IPS-18a (cell line): ENCODE measurements around the gene JAKMIP1.

Experiments used
- H3K27ac ChIP-seq: one replicate; pipeline ENCODE4 v1.5.1; 2013; ENCODE audit warnings: low read length
- H3K27me3 ChIP-seq: one replicate; pipeline ENCODE4 v1.6.1; 2013; ENCODE audit warnings: mild to moderate bottlenecking, low read length; ENCODE audit not compliant: control insufficient read depth, insufficient read depth
- H3K36me3 ChIP-seq: one replicate; pipeline ENCODE4 v1.6.1; 2013; ENCODE audit warnings: low read depth, low read length; ENCODE audit not compliant: control insufficient read depth
- H3K4me1 ChIP-seq: one replicate; pipeline ENCODE4 v1.6.1; 2013; ENCODE audit warnings: low read depth, low read length; ENCODE audit not compliant: control insufficient read depth
- H3K4me3 ChIP-seq: one replicate; pipeline ENCODE4 v1.5.1; 2013; ENCODE audit warnings: low read length
- H3K9ac ChIP-seq: one replicate; pipeline ENCODE4 v1.6.1; 2013; ENCODE audit warnings: mild to moderate bottlenecking, low read length, moderate library complexity
- H3K9me3 ChIP-seq: one replicate; pipeline ENCODE4 v1.6.1; 2013; ENCODE audit warnings: low read depth, low read length; ENCODE audit not compliant: control insufficient read depth

JAKMIP1 gene

DNA sequence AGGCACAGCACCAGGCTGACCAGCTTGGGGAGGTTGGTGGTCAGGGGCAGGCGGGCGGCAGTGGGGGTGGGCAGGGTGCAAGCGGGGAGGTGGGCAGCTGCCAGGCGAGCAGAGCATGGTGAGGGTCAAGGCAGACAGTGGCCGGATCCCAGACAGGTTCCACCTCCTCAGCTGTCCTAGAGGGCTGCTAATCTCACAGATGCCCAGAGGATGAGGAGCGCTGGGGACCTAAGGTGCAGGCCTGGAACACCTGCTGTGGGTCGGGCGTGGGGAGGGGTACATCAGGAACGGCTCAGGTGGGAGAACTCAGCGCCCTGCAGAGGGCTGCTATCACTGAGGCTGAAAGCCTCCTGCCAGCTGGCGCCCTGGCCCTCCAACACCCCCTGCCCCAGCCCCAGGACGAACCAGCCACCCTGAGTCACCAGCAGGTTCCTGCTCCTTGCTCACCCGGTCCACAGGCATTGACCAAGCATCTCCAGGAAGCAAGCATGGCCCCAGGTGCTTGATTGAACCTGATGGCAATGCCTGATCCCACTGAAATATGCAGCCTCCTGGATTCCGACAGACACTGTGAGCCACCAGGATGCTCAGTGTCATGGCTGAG is 153.7 kb downstream of the JAKMIP1 start:
- no peak overlapping the region for H3K9ac ChIP-seq
- no peak overlapping the region for H3K27ac ChIP-seq
- H3K4me3 ChIP-seq, result no peak overlapping the region
- no peaks in the 10 kb centered on the region for H3K9me3 ChIP-seq
- no peaks in the 10 kb centered on the region for H3K4me1 ChIP-seq
- H3K36me3 ChIP-seq, result no peaks in the 10 kb centered on the region
- no peaks in the 10 kb centered on the region for H3K27me3 ChIP-seq

DNA sequence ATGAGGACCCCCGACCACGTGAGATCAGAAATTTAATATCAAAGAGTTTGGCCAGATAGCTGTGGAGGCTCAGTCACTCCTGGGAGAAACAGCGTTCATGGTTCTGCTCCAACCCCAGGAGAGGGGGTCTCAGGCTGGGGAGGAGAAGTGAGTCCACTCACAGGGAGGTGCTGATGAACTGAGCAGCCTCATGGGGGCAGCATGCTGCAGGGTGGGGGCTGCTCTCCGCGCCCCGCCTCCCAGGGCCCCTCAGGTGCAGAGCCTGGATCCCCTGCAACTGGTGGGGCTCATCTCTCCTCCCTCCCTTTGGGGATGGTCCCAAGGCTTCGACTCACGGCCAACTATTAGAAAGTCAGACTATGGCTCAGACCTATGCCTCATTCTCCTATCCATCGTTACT is 155.5 kb downstream of the JAKMIP1 start:
- H3K27ac ChIP-seq, result no peak overlapping the region
- no peaks in the 10 kb centered on the region for H3K27me3 ChIP-seq

DNA sequence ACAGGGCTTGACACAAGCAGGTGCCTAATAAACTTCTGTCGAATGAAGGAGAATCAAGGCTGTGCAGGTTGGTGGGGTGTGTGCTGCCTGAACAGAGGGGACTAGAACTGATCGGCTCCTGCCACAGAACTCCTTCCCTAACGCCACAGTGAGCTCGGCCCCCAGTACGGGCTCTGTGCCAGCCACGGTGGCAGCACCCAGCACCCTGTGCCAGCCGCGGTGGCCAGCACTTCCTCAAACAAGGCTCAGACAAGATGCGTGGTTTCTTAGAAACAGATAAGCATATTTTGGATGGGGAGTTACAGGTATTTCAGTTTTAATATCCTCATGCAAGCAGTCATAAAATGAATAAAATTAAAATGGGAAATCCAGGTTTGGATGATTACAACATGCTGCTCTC is 156.1 kb downstream of the JAKMIP1 start:
- no peaks in the 10 kb centered on the region for H3K27me3 ChIP-seq
- no peaks in the 10 kb centered on the region for H3K9me3 ChIP-seq
- no peaks in the 10 kb centered on the region for H3K36me3 ChIP-seq
- no peak overlapping the region for H3K9ac ChIP-seq
- no peak overlapping the region for H3K4me3 ChIP-seq
- H3K4me1 ChIP-seq, result no peaks in the 10 kb centered on the region
- H3K27ac ChIP-seq, result no peak overlapping the region

More for the DNA sequence above, 155.5 kb downstream of the JAKMIP1 start:
- Histone ChIP-seq H3K9me3 (no peaks in the 10 kb centered on the region), H3K4me3 (no peak overlapping the region), H3K9ac (no peak overlapping the region), H3K36me3 (no peaks in the 10 kb centered on the region), H3K4me1 (no peaks in the 10 kb centered on the region)

DNA sequence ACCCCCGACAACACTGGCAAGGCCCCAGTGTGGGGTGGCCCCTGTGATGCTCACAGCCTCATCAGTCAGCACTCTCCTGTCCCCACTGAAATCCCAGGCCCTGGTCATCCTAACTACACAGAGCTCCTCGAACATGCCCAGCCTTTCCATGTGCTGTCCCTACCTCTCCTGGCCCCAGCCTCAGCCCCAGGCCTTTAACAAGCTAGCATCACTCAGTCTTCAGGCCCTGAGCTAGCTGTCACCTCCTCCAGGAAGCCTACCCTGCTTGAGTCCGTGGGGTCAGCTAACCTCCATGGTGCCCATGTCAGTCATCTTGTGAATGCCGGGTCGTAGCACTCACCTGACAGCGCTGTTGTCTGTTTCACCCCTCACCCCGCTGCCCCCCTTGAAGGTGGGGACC is 156.5 kb downstream of the JAKMIP1 start:
- Histone ChIP-seq H3K27me3 (no peaks in the 10 kb centered on the region), H3K36me3 (no peaks in the 10 kb centered on the region), H3K9me3 (no peaks in the 10 kb centered on the region), H3K9ac (no peak overlapping the region), H3K4me3 (no peak overlapping the region), H3K27ac (no peak overlapping the region), H3K4me1 (no peaks in the 10 kb centered on the region)

DNA sequence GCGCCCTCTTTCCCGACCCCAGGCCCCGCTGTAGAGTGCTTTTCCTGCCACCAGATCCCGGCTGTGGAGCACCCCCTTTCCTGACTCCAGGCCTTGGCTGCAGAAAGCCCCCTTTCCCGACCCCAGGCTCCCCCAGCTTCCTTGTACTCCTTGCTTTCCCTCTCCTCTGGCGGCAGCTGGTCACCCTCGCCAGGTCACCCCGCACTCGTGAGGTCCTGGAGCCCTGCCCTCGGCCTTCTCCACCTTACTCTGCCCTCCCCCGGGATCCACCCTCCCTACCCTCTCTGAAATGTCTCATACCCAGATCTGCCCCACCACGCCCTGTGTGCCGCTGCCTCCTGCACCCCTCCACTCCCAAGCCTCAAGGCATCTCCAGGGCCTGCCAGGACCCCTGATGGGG is 157.2 kb downstream of the JAKMIP1 start:
- Histone ChIP-seq H3K27me3 (no peaks in the 10 kb centered on the region), H3K36me3 (no peaks in the 10 kb centered on the region), H3K9ac (no peak overlapping the region), H3K4me3 (no peak overlapping the region), H3K9me3 (no peaks in the 10 kb centered on the region), H3K4me1 (no peaks in the 10 kb centered on the region), H3K27ac (no peak overlapping the region)

DNA sequence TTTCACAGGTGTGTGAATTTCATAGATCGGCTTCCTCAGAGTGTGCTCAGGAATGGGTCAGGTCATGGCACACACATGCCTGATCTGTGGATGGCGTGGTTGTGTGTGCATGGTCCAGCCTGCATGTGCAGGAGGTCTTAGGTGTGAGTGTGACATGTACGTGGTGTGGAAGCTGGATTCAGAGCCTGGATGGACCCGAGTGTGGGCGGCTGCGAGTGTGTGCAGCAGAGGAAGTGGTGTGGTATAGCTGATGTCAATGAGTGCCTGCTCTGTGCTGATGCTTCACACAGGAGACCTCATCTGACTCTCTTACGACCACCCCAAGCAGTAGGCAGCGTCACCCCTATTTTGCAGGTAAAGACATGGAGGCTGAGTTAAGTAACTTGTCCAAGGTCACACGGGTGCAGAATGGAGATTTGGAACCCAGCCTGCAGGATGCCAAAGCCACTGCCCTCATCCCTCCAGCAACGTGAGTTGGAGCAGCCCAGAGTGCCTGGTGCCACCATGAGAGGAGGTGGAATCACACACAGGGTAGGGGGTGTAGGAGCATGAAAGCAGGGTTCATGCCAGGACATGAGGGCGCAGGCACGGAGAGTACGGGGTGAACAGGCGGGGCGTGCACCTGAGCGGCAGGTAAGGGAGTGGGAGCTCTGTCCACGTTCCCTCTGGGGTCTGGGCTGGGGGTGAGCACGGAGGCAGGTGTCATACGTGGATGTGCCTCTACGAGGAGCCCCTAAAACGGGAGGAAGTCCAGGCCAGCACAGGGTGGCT is 157.9 kb downstream of the JAKMIP1 start:
- H3K36me3 ChIP-seq, result no peaks in the 10 kb centered on the region
- H3K4me1 ChIP-seq, result no peaks in the 10 kb centered on the region
- H3K4me3 ChIP-seq, result no peak overlapping the region
- no peaks in the 10 kb centered on the region for H3K27me3 ChIP-seq
- H3K9me3 ChIP-seq, result no peaks in the 10 kb centered on the region
- H3K9ac ChIP-seq, result no peak overlapping the region
- H3K27ac ChIP-seq, result no peak overlapping the region

DNA sequence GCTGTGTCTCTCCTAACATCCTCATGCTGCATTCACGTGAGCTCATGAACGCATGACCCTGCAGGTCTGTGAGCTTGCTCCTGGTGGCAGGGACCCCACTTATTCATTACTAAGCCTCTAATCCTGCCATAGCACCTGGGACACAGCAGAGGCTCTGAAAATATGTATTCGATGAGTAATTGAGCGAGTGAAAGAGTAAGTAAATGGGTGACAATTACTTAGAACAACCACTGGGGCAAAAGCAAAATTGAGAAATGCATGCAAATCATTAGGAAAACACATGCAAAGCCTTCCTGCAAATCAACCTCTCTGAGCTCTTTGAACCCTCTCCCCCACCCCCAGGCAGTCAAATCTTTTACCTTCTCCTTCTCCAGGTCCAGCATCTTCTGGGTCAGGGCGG is 158.5 kb downstream of the JAKMIP1 start:
- Histone ChIP-seq H3K4me1 (no peaks in the 10 kb centered on the region), H3K27me3 (no peaks in the 10 kb centered on the region), H3K9me3 (no peaks in the 10 kb centered on the region), H3K4me3 (no peak overlapping the region), H3K27ac (no peak overlapping the region), H3K36me3 (no peaks in the 10 kb centered on the region), H3K9ac (no peak overlapping the region)

DNA sequence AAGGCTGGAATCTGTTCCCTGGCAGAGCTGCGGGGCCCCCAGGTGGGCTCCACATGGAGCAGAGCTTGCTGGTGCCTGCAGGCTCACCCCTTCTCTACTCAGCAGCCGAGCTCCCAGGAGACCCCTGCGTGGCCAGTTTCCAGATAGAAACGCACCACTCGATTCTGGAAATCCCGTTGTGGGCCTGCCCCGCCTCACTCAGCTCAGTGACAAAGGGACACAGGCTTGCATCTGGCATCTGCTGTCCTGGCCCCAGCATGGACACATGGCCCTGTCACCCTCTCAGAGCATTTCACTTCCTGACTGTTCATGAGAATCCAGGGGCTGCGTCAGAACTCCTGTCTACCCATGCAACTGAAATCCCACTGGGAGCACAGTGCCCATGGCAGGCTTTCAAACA is 161.6 kb downstream of the JAKMIP1 start:
- no peak overlapping the region for H3K9ac ChIP-seq
- no peak overlapping the region for H3K27ac ChIP-seq
- H3K36me3 ChIP-seq, result no peaks in the 10 kb centered on the region
- peaks cover 6% of the 10 kb centered on the region for H3K4me1 ChIP-seq
- H3K27me3 ChIP-seq, result no peaks in the 10 kb centered on the region
- no peaks in the 10 kb centered on the region for H3K9me3 ChIP-seq
- H3K4me3 ChIP-seq, result no peak overlapping the region

DNA sequence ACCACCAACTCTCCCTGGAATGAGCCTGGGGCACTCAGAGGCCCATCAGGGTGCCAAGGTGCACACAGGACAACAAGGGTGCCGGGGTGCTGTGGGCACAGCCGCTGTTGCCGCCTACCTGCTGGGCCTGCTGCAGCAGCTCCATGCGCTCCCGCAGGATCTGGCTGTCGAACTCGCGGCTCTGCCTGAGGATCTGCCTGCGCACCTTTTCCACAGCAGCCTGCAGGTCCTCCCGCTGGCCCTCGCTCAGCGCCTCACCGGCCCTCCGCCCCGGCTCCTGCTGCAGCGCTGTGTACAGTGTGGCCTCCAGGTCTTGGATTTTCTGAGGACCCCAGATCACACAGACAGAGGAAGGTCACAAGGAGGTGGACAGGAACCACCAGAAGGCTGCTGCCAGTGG is 164.6 kb downstream of the JAKMIP1 start:
- H3K36me3 ChIP-seq, result no peaks in the 10 kb centered on the region
- H3K9me3 ChIP-seq, result no peaks in the 10 kb centered on the region
- H3K4me1 ChIP-seq, result peaks cover 6% of the 10 kb centered on the region
- H3K4me3 ChIP-seq, result no peak overlapping the region
- H3K27me3 ChIP-seq, result no peaks in the 10 kb centered on the region
- no peak overlapping the region for H3K27ac ChIP-seq
- no peak overlapping the region for H3K9ac ChIP-seq

DNA sequence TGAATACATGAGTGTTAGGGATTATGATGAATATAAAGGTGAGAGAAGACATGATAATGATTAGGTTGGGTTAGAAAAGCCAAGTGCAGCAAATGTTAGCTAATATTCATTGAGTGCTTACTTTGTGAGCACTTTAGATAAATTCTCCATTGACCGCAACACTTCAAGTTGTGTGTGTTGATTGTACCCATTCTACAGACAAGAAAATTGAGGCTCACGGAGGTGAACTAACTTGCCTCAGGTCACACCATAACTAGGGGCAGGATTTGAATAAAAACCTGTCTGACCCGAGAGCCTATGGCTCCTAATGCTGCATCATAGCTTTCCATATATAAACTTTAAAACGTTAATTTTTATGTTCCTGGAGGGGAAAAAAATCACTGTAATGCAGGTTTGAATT is 167.0 kb downstream of the JAKMIP1 start:
- Histone ChIP-seq H3K9ac (no peak overlapping the region), H3K36me3 (no peaks in the 10 kb centered on the region), H3K9me3 (no peaks in the 10 kb centered on the region), H3K27ac (no peak overlapping the region), H3K4me1 (peaks cover 6% of the 10 kb centered on the region), H3K4me3 (no peak overlapping the region), H3K27me3 (no peaks in the 10 kb centered on the region)

DNA sequence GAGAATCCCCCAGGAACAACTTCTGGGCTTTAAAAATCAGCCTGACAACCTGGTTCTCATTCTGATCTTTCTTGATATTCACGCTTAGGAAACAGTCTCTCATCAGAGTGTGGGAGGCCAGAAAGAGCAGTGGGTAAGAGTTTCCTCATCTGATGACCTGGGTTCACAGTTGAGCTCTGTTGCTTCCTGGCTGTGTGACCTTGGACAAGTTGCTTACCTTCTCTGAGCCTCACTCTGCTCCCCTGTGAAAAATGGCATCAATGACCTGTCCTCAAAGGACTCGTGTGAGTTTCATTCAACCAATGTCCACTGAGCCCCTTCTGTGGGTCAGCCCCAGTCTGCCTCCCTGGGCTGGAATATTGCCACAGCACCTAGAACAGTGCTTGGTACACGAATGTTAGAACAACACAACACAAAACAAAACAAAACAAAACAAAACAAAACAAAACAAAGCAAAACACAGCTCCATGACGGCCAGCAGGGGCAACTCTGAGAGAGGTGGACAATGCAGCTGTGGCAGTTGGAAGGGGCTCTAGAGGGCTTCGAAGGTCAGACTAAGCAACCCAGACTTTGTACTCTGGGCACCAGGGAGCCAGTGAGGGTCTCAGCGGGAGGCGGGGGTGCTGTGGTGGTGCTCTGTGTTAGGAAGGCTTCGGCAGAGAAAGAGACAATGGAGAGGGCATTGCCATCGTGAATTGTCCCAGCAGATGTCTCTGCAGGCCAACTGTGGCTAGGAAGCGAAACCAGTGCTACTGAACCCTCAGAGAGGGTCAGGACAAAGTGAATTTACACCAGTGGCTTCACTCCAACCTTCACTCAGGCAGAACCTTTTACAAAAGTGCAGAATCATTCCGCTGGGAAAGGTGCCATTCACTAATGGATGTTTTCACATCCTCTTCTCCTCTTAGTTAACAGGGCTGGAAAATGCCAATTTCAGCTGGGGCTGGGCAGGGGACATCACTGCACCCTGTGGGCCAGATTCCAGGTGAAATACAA is 167.8 kb downstream of the JAKMIP1 start:
- Histone ChIP-seq H3K4me3 (no peak overlapping the region), H3K27me3 (no peaks in the 10 kb centered on the region), H3K9ac (no peak overlapping the region), H3K36me3 (no peaks in the 10 kb centered on the region), H3K27ac (no peak overlapping the region), H3K9me3 (no peaks in the 10 kb centered on the region), H3K4me1 (peaks cover 6% of the 10 kb centered on the region)
